ENCODE data around the gene SHLD3.
A peak's percentile ranks its signal among the peaks of the same experiment; 100 is the strongest.
"Not testable (repeated sequence)": the region's sequence is repeated elsewhere in the genome, so short reads cannot be mapped to it uniquely, and the experiment has no call there.

Gene SHLD3

GRCh38 chr5:65624571-65625555, at the start of gene SHLD3, which contains the start of gene TRAPPC13:
SHLD3 (plus strand) TSS chr5:65625027; CDS start chr5:65629588, 4,561 bp downstream.
TRAPPC13 (plus strand) TSS chr5:65625027; CDS start chr5:65625061, 34 bp downstream.
- DNase-seq (ENCODE audit: low spot score in 2 of 2) = peak; percentile 72 to 81
- H3K27ac Mint-ChIP-seq = peak within 1 kb of the TSS; percentile 98
- H3K9me3 Mint-ChIP-seq = no peaks in the 10 kb centered on the region
- H3K27me3 Mint-ChIP-seq = no peaks in the 10 kb centered on the region
- H3K4me3 Mint-ChIP-seq = peak within 1 kb of the TSS; percentile 100
- peaks cover 12% of the 10 kb centered on the region for H3K4me1 Mint-ChIP-seq
- peak; percentile 72 for ATAC-seq (ENCODE audit: low read depth)
- peaks cover 3% of the 10 kb centered on the region for H3K36me3 Mint-ChIP-seq

- no peaks in the 10 kb centered on the region for H3K27me3 Mint-ChIP-seq
- no peaks in the 10 kb centered on the region for H3K9me3 Mint-ChIP-seq
- H3K27ac Mint-ChIP-seq = no peak overlapping the region
- H3K4me1 Mint-ChIP-seq = peaks cover 12% of the 10 kb centered on the region
- DNase-seq (ENCODE audit: low spot score in 2 of 2) = no peak
- ATAC-seq (ENCODE audit: low read depth) = no peak
- peaks cover 34% of the 10 kb centered on the region for H3K36me3 Mint-ChIP-seq
- no peak overlapping the region for H3K4me3 Mint-ChIP-seq
Observed at GRCh38 chr5:65577141-65577540, 47.7 kb upstream of the SHLD3 start.

- DNase-seq (ENCODE audit: low spot score in 2 of 2) = no peak
- peaks cover 19% of the 10 kb centered on the region for H3K36me3 Mint-ChIP-seq
- no peaks in the 10 kb centered on the region for H3K4me1 Mint-ChIP-seq
- no peaks in the 10 kb centered on the region for H3K9me3 Mint-ChIP-seq
- no peaks in the 10 kb centered on the region for H3K27me3 Mint-ChIP-seq
- no peak overlapping the region for H3K27ac Mint-ChIP-seq
- no peak overlapping the region for H3K4me3 Mint-ChIP-seq
- no peak for ATAC-seq (ENCODE audit: low read depth)
Observed at GRCh38 chr5:65588694-65589093, 36.1 kb upstream of the SHLD3 start.

- peaks cover 53% of the 10 kb centered on the region for H3K36me3 Mint-ChIP-seq
Observed at GRCh38 chr5:65601761-65602160, 23.1 kb upstream of the SHLD3 start.

GRCh38 chr5:65611524-65611923, 13.3 kb upstream of the SHLD3 start:
- DNase-seq (ENCODE audit: low spot score in 2 of 2) (no peak), ATAC-seq (ENCODE audit: low read depth) (no peak)
- peaks cover 4% of the 10 kb centered on the region for H3K4me1 Mint-ChIP-seq
- H3K4me3 Mint-ChIP-seq = no peak overlapping the region
- peaks cover 38% of the 10 kb centered on the region for H3K36me3 Mint-ChIP-seq
- H3K27ac Mint-ChIP-seq = no peak overlapping the region
- no peaks in the 10 kb centered on the region for H3K9me3 Mint-ChIP-seq
- no peaks in the 10 kb centered on the region for H3K27me3 Mint-ChIP-seq

More at GRCh38 chr5:65601761-65602160, 23.1 kb upstream of the SHLD3 start:
- not testable (repeated sequence) for H3K27me3 Mint-ChIP-seq; H3K27ac Mint-ChIP-seq; H3K4me3 Mint-ChIP-seq; ATAC-seq (ENCODE audit: low read depth); H3K4me1 Mint-ChIP-seq; H3K9me3 Mint-ChIP-seq; DNase-seq (ENCODE audit: low spot score in 2 of 2)

- Mint-ChIP-seq H3K4me3 (no peak overlapping the region), H3K9me3 (no peaks in the 10 kb centered on the region), H3K27ac (no peak overlapping the region), H3K36me3 (peaks cover 34% of the 10 kb centered on the region), H3K4me1 (peaks cover 4% of the 10 kb centered on the region), H3K27me3 (no peaks in the 10 kb centered on the region)
- no peak for ATAC-seq (ENCODE audit: low read depth)
- DNase-seq (ENCODE audit: low spot score in 2 of 2) = no peak
Observed at GRCh38 chr5:65612298-65612907, 12.4 kb upstream of the SHLD3 start.

- Mint-ChIP-seq H3K27me3 (no peaks in the 10 kb centered on the region), H3K4me1 (peaks cover 9% of the 10 kb centered on the region), H3K36me3 (peaks cover 5% of the 10 kb centered on the region), H3K27ac (no peak overlapping the region), H3K9me3 (no peaks in the 10 kb centered on the region), H3K4me3 (no peak overlapping the region)
- ATAC-seq (ENCODE audit: low read depth) = no peak
- no peak for DNase-seq (ENCODE audit: low spot score in 2 of 2)
Observed at GRCh38 chr5:65620021-65620420, 4.8 kb upstream of the SHLD3 start.

GRCh38 chr5:65621961-65622360, 2.9 kb upstream of the SHLD3 start:
- H3K9me3 Mint-ChIP-seq; H3K36me3 Mint-ChIP-seq; H3K4me3 Mint-ChIP-seq; ATAC-seq (ENCODE audit: low read depth); DNase-seq (ENCODE audit: low spot score in 2 of 2); H3K27ac Mint-ChIP-seq; H3K27me3 Mint-ChIP-seq: not testable (repeated sequence)
- H3K4me1 Mint-ChIP-seq = peaks cover 15% of the 10 kb centered on the region

GRCh38 chr5:65623482-65623881, 1.3 kb upstream of the SHLD3 start:
- H3K36me3 Mint-ChIP-seq = no peaks in the 10 kb centered on the region
- ATAC-seq (ENCODE audit: low read depth) = no peak
- no peaks in the 10 kb centered on the region for H3K9me3 Mint-ChIP-seq
- H3K27me3 Mint-ChIP-seq = no peaks in the 10 kb centered on the region
- peak overlapping the region; percentile 98 for H3K27ac Mint-ChIP-seq
- DNase-seq (ENCODE audit: low spot score in 2 of 2) = no peak
- H3K4me3 Mint-ChIP-seq = peak overlapping the region; percentile 100
- peaks cover 15% of the 10 kb centered on the region for H3K4me1 Mint-ChIP-seq

GRCh38 chr5:65624025-65624570, 729 bp upstream of the SHLD3 start, which contains the start of gene TRIM23:
TRIM23 (minus strand) TSS chr5:65624333; CDS start chr5:65624274, 59 bp downstream.
- Mint-ChIP-seq H3K4me1 (peaks cover 12% of the 10 kb centered on the region), H3K9me3 (no peaks in the 10 kb centered on the region)

GRCh38 chr5:65625743-65626142, 916 bp downstream of the SHLD3 start:
- DNase-seq (ENCODE audit: low spot score in 2 of 2) (no peak), ATAC-seq (ENCODE audit: low read depth) (no peak)
- H3K4me3 Mint-ChIP-seq = peak overlapping the region; percentile 63
- H3K4me1 Mint-ChIP-seq = peaks cover 12% of the 10 kb centered on the region
- H3K9me3 Mint-ChIP-seq = no peaks in the 10 kb centered on the region
- H3K27me3 Mint-ChIP-seq = no peaks in the 10 kb centered on the region
- peaks cover 3% of the 10 kb centered on the region for H3K36me3 Mint-ChIP-seq
- peak overlapping the region; percentile 98 for H3K27ac Mint-ChIP-seq

More at GRCh38 chr5:65624025-65624570, 729 bp upstream of the SHLD3 start, which contains the start of gene TRIM23:
- no peaks in the 10 kb centered on the region for H3K36me3 Mint-ChIP-seq
- peak; percentile 80 to 89 for DNase-seq (ENCODE audit: low spot score in 2 of 2)
- H3K27ac Mint-ChIP-seq = peak within 1 kb of the TSS; percentile 98
- H3K4me3 Mint-ChIP-seq = peak within 1 kb of the TSS; percentile 100
- ATAC-seq (ENCODE audit: low read depth) = peak; percentile 88
- no peaks in the 10 kb centered on the region for H3K27me3 Mint-ChIP-seq

- H3K27ac Mint-ChIP-seq = no peak overlapping the region
- H3K36me3 Mint-ChIP-seq = peaks cover 3% of the 10 kb centered on the region
- H3K27me3 Mint-ChIP-seq = no peaks in the 10 kb centered on the region
- no peaks in the 10 kb centered on the region for H3K9me3 Mint-ChIP-seq
- no peak for ATAC-seq (ENCODE audit: low read depth)
- H3K4me3 Mint-ChIP-seq = no peak overlapping the region
- H3K4me1 Mint-ChIP-seq = peaks cover 4% of the 10 kb centered on the region
- no peak for DNase-seq (ENCODE audit: low spot score in 2 of 2)
Observed at GRCh38 chr5:65630981-65631380, 6.2 kb downstream of the SHLD3 start.

GRCh38 chr5:65640240-65640639, 15.4 kb downstream of the SHLD3 start:
- DNase-seq (ENCODE audit: low spot score in 2 of 2) = no peak
- no peaks in the 10 kb centered on the region for H3K27me3 Mint-ChIP-seq
- H3K27ac Mint-ChIP-seq = no peak overlapping the region
- no peak overlapping the region for H3K4me3 Mint-ChIP-seq
- no peaks in the 10 kb centered on the region for H3K4me1 Mint-ChIP-seq
- no peaks in the 10 kb centered on the region for H3K9me3 Mint-ChIP-seq
- ATAC-seq (ENCODE audit: low read depth) = no peak
- peaks cover 13% of the 10 kb centered on the region for H3K36me3 Mint-ChIP-seq

- Mint-ChIP-seq H3K36me3 (peaks cover 18% of the 10 kb centered on the region), H3K9me3 (no peaks in the 10 kb centered on the region), H3K27me3 (no peaks in the 10 kb centered on the region), H3K4me1 (no peaks in the 10 kb centered on the region), H3K27ac (no peak overlapping the region), H3K4me3 (no peak overlapping the region)
- no peak for ATAC-seq (ENCODE audit: low read depth)
- DNase-seq (ENCODE audit: low spot score in 2 of 2) = no peak
Observed at GRCh38 chr5:65646938-65647337, 22.1 kb downstream of the SHLD3 start.

Data from memory B cell (primary cell).